Stimulated activated CD8-positive, alpha-beta memory T cell treated with anti-CD3 and anti-CD28 coated beads, Interleukin-7, amount 100 ng/mL, for 24 hours (primary cell): ENCODE results near the gene SLC8A2.

Experiments
- DNase-seq: peaks from one replicate; pipeline ENCODE4 v3.0.0-alpha.2; 2020; ENCODE audit warnings: low read depth

SLC8A2 gene

DNA sequence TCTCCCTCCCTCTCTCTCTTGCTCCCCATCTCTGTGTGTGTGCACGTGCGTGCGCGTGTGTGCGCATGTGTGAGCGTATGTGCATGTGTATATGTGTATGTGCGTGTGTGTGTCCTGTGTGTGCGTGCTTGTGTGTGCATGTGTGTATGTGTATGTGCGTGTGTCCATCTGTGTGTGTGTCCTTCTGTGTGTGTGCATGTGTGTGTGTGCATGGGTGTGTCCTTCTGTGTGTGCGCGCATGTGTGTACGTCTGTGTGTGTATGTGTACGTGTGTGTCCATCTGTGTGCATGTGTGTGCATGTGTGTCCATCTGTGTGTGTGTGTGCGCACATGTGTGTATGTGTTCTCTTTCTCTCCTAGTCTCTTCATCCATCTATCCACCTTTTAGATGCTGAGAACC is 12.2 kb downstream of the SLC8A2 start:
- DNase-seq: no peak

DNA sequence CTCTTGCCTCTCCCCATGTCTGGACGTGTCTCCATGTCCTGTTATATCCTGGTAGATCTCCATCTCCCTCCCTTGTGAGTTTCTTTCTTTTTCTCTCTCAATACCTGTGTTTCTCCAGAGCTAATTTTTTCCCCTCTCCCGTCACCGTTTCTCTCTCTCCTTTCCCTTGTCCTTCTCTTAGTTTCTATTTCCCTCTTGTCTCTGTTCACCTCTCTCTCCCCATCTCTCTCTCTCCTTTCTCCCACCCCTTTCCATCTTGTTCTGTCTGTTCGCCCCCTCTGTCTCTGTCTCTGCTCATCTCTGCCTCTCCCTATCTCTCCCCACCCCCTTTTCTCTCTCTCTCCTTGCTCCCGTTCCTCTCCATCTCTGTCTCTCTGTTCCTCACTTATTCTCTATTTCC is 13.0 kb downstream of the SLC8A2 start:
- no peak for DNase-seq

DNA sequence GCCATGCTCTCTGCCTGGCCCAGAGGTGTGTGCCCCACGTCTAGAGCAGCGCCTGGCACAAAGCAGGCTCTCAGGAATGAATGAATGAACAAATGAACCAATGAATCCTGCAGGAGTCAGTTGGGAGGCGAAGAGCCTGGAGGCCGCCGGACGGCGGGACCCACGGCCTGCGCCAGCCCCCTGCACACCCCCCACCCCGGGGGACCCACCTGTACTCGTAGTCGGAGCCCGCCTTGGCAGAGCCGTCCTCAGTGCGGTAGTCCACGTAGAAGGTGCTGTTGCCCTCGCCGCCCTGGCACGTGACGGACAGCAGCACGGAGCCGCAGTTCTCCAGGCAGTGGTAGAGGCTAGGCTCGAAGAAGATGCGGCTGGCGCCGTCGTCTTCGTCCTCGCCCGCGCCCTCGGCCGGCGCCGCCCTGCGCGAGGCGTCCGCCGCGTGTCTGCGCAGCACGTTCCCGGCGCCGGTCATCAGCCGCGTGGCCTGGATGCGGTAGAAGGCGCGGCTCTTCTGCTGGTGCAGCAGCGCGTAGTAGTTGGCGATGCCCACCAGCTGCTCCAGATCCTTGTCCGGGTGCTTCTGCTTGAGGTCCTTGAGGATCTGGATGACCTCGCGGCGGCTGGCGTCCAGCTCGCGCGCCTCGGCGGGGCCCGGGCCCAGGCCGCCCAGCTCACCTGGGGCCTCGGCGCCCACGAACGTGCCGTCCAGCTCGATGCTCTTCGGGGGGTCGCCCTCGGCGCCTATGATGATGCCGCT is 14.8 kb downstream of the SLC8A2 start:
- no peak for DNase-seq

DNA sequence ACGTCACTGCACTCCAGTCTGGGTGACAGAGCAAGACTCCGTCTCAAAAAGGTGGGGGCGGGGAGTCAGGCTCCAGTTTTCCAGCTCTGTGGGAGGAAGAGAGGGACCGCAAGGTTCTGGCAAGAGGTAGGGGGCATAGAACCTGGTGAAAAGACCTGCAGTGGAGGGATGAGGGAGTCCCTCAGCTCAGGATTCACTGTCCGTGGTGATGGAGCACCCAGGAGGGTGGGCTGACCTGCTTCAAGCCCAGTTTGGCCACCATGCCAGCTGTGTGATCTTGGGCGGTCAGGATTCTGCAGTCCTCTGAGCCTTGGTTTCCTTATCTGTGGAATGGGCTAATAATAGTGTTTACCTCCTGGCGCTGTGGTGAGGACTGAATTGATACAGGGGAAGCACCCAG is 21.2 kb downstream of the SLC8A2 start:
- DNase-seq: no peak

DNA sequence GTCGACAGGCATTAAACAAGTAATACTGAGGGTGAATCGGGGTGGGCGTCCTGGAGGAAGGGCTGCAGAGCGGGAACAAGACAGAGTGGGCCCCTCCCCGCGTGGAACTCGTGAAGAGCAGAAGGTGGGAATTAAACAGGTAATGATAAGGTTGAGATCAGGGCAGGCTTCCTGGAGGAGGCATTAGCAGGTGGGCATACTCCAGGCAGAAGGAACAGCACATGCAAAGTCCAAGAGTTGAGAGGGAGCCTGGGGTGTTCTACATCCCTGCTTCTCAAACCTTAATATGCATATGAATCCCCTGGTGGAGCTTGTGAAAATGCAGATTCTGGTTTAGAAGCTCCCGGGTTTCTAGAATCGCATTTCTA is 23.3 kb downstream of the SLC8A2 start:
- DNase-seq: no peak

DNA sequence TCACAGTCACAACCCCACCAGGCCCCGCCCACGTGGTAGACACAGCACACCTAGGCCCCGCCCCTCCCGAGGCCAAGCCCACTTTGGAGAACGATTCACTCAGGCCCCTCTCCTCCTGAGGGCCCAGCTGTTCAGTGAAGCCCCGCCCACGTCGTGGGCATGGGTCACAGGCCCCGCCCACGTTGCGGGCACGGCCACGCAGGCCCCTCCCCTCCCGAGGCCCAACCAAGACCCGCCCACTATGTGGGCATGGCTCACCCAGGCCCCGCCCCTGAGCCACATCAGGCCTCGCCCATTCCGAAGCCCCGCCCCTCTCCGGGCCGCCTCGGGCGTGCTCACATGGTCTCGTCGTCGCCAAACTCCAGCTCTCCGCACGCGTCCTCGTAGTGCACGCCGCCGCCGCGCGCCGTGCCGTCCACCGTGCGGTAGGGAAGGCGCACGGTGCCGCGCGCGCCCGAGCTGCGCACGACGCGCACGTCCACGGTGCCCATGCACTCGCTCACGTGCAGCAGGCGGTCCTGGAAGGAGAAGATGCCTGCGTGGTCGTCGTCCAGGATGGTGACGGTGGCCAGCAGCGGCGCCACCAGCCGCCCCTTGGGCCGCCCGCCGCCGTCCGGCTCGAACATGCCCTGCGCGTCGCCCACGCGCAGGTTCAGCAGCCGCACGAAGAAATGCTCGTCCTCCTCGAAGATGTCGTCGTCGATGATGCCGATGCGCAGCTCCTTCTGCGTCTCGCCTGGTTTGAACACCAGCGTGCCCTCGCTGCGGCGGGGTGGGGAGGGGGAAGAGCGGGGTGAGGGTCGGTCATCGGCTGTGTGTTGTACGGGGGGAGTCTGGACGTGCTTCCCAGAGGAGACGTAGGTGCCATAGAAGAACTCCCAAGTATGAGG is 24.0 kb downstream of the SLC8A2 start:
- peak; percentile 29 for DNase-seq

DNA sequence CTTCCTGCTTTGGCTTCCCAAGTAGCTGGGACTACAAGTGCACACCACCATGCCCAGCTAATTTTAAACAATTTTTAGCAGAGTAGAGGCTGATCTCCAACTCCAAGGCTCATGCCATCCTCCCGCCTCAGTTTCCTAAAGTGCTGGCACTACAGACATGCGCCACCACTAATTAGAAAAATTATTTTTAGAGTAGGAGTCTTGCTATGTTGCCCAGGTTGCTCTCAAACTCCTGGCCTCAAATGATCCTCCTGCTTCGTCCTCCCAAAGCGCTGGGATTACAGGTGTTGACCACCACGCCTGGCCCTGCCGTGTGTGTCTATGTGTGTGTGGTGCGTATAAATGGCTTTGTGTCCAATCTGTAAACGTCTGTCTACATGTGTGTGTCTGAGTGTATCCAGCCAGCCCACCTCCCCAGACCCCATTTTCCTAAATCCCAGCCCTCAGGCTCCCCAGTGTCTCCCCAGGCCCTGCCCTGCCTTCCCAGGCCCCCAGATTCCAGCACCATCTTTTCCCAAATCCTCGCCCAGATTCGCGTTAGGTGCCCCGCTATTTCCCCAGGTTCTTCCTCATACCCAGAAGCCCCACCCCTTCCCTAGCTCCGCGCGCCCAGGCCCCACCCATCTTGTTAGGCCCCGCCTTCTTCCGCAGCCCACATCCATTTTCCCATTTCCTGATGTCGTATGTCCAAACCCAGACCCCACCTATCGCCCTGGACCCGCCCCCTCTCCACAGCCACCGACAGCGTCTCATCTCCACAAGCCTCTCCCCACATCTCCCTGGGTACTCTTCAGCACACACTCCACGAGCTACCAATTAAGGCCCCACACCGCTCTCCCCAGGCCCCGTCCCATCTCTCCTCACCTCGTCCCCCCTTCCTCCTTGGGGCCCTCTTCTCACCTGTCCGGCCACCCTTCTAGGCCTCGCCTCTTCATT is 24.9 kb downstream of the SLC8A2 start:
- no peak for DNase-seq

DNA sequence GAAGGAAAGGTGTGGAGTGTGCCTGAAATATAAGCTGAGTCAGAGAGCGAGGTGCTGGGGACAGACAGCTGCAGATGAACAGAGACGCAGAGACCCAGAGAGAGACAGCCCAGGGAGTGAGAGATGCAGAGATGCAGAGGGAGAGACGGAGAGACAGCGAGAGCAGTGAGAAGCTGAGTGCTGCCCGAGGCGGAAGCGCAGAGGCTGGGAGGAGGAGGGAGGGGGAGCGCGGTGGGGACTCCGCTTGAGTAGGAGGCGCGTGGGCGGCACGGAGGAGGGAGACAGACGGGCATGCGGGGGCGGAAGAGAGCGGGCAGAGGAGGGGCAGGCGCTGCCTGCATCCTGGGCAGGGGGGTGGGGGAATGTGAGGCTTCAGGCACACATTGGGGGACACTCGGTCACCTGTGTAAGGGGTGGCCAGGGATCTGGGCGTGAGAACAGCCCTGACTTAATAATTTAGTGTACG is 25.7 kb downstream of the SLC8A2 start:
- peak; percentile 26 for DNase-seq

DNA sequence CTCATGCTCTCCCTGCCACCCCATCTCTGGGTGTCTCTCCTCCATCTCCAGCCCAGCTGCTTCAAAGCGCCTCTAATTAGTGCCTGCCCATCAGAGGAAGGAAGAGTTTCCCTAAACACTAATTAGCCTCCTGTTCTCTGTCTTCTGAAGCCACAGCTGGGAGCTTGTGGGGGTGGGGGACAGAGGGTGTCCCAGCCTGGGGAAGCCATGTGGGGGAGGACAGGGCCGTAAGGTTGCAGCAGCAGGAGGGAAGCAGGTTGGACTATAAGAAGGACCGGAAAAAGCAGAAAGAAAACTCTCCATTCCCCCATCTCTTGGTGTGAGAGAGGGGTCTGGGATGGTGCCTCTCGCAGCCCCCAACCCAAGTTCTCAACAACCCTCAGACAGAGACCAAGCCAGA is 26.2 kb downstream of the SLC8A2 start:
- no peak for DNase-seq

DNA sequence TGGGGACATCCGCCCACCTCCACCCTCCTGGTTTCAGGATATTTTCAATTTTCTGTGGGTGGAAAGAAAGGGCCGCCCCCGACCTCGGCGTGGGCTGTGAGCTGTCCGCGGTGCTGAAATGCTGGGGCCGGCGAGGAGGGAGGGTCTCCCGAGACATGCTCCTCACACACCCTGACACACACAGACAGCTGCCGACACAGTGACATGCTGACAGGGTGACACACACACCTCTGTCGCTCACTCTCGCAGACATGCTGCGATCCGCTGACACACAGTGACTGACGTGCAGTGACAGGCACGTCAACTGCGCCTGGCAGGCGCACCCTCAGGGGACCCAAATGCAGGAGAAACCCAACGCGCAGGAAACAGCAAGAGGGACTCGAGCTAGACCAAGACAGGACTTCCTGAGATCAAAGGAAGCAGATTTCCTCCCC is 27.3 kb downstream of the SLC8A2 start:
- no peak for DNase-seq

DNA sequence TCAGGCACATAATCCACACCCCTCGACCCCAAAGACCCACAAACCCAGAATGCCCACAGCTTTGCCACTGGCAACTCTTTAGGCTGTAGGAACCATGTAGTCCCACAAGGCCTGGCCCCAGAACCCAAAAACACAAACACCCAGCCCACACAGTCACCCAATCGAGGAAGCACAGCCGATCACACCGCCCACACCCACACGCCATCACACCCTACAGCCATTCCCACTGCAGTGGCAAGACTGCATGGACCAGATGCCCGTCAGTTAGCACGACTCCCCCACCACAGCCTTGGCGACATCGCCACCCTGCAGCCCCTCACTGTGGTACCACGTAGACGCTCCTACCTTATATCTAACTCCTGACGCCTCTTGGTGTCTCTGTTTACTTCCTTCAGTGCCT is 28.4 kb downstream of the SLC8A2 start:
- no peak for DNase-seq

DNA sequence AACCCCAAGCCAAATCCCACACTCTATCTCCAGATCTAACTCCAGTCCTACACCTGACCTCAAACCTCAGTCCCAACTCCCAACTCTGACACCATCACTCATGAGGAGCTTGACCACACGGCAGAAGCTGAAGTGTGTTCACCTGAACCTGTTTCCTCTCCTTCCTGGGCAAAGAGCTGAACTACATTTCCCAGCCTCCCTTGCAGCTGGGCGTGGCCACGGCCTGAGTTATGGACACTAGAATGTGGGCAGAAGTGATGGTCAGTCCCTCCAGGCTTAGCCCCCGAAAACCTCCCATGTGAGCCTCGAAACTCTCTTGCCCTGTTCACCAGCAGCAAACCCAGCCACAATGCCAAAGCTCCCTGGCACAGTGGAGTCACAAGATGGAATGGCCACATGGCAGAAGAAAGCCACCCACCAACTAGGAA is 32.9 kb downstream of the SLC8A2 start:
- no peak for DNase-seq

DNA sequence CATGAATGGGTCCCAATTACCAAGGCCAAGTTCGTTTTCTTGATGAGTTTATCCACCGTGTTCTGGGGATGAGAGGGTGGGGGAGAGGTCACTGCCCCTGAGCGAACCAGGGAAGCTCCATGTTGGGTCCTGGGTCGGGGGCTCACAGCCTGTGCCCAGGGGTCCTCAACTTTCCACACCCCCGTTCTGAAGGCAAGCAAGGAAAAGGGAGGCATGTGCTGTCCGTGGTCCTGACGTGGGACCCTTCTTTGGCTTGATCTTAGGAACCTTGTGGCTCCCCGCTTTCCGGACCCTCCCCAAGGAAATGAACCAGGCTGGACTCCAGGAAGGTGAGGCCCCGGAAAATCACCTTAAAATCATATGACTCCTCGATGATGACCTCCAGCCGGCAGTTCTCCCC is 34.2 kb downstream of the SLC8A2 start:
- no peak for DNase-seq

DNA sequence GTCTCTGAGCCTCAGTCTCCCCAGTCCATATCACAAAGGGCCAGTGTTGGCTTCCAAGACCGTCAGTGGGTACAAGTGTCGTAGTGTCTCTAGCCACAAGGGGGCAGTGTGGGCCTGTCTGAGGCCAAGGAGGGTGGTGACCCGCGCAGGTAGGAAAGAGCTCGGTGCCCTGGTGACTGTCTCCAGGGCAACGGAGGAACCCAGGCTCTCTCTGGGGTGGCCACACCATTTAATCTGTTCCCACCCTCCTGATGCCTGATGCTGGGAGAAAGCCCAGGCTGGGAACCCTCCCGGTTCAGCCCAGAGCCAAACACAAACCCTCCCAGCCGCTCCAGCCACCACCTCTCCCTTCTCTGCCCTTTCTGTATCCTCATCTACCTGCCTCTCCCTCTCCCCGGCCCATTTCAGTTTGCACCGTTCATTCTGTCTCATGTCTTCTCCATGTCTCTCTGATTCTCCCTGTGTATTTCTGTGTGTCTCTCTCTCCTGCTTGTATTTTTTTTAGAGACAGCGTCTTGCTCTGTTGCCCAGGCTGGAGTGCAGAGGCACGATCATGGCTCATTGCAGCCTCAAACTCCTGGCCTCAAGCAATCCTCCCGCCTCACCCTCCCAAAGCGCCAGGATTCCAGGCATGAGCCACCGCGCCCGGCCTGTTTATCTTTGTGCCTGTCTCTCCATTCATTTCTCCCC is 34.8 kb downstream of the SLC8A2 start:
- peak; percentile 85 for DNase-seq

DNA sequence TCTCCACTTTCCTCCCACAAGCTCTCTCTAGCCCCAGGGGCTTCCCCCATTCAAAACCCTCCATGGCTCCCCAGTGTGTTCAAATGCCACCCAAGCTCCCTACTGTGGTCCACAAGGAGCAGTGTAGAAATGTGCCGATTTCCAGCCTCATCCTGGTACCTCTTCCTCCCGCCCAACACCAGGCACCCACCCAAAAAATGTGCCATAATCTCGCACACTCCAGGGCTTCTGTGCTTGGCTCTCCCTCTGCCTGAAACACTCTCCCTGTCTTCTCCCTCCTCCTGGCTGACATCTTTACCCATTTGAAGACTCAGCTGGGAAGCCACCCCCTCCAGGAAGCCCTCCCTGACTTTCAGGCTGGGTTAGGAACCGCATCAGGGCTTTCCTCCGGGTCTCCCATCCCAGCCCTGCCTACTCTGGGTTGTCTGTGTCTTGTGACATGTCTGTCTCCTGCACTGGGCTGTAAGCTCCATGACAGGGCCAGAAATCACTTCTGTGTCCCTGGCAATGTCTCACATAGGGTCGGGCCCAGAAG is 35.7 kb downstream of the SLC8A2 start:
- DNase-seq: no peak

DNA sequence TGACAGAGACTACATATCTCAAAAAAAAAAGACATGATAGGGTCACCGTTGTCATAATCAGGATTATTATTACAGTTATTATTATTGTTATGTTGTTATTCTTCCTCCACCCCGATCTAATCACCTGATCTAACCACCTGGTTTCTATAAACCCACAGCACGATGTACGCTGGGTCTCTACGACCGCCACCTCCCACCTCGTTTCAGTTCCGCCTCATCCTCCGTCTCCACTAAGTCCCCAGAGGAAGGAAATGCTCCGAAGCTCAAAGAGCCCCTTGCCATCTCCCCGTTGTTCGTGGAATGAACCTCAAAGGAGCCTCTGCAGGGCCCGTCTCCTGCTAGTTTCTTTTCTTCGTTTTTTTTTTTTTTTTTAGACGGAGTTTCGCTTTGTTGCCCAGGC is 36.5 kb downstream of the SLC8A2 start:
- no peak for DNase-seq

DNA sequence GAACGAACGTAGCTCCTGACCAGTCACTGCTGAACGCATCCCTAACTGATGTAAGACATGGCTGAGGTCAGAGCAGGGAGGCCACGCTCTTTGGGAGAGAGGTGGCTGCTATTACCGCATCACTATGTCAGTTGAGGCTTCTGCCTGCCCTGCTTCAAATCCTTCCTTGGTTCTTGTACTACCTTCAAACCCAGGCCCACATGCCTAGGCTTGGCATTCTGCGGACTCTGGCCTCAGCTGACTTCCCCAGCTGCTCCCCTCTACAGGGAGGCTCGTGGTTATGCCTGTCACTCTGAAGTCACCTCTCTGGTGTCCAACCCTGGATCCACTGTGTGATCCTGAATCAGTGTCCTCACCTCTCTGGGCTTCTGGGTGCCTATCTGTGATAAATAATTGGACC is 37.6 kb downstream of the SLC8A2 start:
- no peak for DNase-seq

DNA sequence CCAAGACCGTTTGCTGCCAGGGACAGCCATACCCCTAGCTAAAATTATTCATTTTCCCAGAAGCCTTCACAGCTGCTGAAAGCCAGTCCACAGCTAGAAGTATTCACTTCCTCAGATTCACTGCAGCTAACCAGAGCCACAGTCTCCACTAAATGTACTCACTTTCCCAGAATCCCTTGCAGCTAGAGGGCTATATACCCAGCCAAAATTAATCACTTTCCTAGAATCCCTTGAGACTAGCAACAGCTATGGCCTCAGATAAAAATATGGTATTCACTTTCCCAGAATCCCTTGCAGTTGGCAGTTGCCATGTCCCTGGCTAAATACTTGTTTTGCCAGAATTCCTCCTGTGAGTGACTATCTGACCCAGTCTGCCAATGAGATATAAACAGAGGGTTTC is 38.6 kb downstream of the SLC8A2 start:
- no peak for DNase-seq

DNA sequence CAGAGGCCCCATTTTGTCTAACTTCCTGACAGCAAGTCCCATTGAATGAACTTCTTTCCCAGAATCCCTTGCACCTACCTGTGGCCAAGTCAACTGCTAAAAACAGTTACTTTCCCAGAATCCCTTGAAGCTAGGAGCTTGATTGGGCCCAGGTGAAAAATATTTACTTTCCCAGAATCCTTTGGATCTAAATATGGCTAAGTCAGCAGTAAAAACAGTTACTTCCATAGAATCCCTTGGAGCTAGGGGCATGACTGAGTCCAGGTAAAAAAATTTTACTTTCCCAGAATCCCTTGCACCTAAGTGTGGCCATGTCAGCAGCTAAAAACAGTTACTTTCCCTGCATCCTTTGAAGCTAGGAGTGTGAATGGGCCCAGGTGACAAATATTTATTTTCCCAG is 39.2 kb downstream of the SLC8A2 start:
- no peak for DNase-seq

DNA sequence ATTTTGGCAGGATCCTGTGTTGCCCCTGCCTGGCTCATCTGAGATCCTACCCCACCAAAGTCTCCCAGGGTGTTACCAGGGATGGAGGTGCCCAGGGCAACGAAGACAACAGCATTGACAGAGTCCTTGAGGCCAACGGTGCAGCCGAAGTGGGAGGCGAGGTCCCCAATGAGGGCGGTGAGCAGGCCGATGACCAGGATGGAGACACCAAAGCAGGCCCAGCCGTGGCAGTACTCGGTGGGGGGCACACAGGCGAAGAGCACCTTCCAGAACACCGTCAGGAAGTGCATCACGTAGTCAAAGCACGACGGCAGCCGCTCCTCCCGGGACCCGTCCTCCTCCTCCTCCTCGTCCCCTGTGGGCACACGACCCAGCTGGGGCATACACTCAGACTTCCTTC is 39.6 kb downstream of the SLC8A2 start:
- DNase-seq: no peak

DNA sequence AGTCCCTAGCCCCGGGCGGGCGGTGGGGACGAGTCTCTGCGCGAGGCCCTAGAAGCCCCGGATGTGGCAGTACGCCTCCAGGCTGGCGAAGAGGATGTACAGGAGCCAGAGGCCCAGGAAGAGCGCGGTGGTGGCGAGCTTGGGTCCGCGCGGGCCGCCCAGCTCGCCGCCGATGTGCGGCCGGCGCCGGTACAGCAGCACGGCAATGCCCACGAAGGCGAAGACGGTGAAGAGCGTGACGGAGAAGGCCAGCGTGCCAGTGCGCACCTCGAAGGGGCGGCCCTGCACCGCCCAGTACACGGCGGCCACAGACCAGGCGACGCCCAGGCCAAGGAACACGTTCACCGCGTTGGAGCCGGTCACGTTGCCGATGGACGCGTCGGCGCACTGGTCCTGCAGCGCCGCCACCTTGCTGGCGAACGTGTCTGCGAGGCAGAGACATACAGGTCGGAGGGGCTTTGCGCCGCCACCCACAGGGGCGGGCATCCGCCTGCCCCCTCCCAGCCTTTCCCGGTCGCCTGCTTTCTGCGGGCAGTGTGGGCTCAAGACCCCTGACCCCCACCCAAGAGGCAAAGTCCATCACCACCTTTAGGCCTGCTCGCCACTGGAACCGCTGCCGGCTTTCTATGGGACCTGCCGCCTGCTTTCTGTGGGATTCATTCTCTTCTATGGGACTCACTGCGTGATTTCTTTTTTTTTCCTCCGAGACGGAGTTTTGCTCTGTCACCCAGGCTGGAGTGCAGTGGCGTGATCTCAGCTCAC is 41.5 kb downstream of the SLC8A2 start:
- no peak for DNase-seq
